HCT116 (cell line): ENCODE results near the gene ENPP5.

Experiments used
- CEBPB ChIP-seq: IDR thresholded peaks from 2 replicates; pipeline ENCODE4 v1.6.1; 2012; ENCODE audit warnings: low read depth
- EZH2 ChIP-seq: fragments of 200-600 bp; sonication (generic); IDR thresholded peaks from 2 replicates; pipeline ENCODE4 v1.6.1; 2017; ENCODE audit warnings: antibody characterized with exemption, mixed run types
- POLR2A ChIP-seq: IDR thresholded peaks from 2 replicates; pipeline ENCODE4 v1.7.0; 2011; ENCODE audit warnings: borderline replicate concordance; ENCODE audit not compliant: insufficient read depth, insufficient read length; ENCODE audit errors: extremely low read depth
- POLR2AphosphoS5 ChIP-seq: IDR thresholded peaks from 2 replicates; pipeline ENCODE4 v1.6.1; 2011; ENCODE audit warnings: mild to moderate bottlenecking, low read depth, low read length, moderate library complexity
- RAD21 ChIP-seq: IDR thresholded peaks from 2 replicates; pipeline ENCODE4 v1.6.1; 2012; ENCODE audit warnings: low read depth, mild to moderate bottlenecking
- YY1 ChIP-seq: IDR thresholded peaks from 2 replicates; pipeline ENCODE4 v1.6.1; 2011; ENCODE audit warnings: low read length, low read depth, moderate library complexity, mild to moderate bottlenecking; ENCODE audit not compliant: insufficient replicate concordance; ENCODE audit errors: extremely low read depth
- TF ChIP-seq, protein P1 (sequence below), 3 experiments: fragments of 200-600 bp in 1 of 3; sonication (generic) in 1 of 3; IDR thresholded peaks in 2 of 3; conservative IDR thresholded peaks in 1 of 3; 2 replicates each; pipeline ENCODE4 v1.5.1; 2012 to 2017; ENCODE audit warnings: low read depth in 2 of 3, low read length in 2 of 3, antibody characterized with exemption in 1 of 3, borderline replicate concordance in 1 of 3, control low read depth in 1 of 3, mild to moderate bottlenecking in 1 of 3, mixed read lengths in 1 of 3, mixed run types in 1 of 3, moderate library complexity in 1 of 3; ENCODE audit not compliant: insufficient read depth in 1 of 3
- TF ChIP-seq, protein P2 (sequence below): IDR thresholded peaks from 2 replicates; pipeline ENCODE4 v1.6.1; 2012; ENCODE audit warnings: low read depth

DNA sequence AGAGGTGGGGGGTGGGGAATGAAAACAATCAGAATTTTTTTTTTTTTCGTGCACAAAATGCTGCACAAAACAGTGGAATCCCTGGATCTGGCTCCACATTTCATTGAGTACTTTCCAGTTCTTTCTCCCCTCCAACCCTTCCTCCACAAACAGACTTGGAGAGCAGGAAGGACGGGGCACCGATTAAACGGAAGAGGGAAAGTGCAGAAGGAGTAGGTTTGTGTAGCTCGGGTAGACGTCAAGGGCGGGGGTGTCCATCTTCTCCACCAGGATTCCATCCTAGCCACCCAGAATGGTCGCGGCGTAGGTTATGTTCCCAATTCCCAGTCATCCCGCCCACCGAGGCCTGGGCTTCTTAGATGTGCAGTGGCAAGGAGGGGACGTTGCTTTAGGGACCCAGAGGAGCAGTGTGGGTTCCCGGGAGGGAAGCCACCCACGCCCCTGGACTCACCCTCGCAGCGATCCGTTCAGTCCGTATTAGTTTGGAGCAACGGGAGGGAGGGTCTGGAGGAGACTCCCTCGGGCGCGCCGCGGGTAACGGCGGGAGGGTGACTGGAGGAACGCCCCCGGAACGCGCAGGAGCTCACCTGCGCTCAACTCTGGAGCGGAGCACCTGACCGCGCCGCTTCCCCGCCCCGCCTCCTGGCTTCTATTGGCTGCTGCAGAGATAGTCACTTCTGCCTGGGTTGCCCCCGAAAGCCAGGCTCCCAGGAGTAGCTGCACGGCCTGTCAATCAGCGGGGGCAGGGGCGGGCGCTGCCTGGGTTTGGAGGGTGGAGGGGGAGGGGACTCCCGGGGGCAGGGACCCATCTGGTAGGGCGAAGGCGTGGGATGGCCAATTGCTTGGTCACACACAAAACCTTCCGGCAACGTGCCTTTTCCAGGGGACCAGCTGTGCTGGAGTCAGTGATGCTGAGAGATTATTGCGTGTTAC is at the start of gene ENPP5:
- TF ChIP-seq YY1 (no peak), EZH2 (no peak), CEBPB (no peak), POLR2A (peak; percentile 66), POLR2AphosphoS5 (peak; percentile 89), RAD21 (no peak)
- TF ChIP-seq, protein P1, sequence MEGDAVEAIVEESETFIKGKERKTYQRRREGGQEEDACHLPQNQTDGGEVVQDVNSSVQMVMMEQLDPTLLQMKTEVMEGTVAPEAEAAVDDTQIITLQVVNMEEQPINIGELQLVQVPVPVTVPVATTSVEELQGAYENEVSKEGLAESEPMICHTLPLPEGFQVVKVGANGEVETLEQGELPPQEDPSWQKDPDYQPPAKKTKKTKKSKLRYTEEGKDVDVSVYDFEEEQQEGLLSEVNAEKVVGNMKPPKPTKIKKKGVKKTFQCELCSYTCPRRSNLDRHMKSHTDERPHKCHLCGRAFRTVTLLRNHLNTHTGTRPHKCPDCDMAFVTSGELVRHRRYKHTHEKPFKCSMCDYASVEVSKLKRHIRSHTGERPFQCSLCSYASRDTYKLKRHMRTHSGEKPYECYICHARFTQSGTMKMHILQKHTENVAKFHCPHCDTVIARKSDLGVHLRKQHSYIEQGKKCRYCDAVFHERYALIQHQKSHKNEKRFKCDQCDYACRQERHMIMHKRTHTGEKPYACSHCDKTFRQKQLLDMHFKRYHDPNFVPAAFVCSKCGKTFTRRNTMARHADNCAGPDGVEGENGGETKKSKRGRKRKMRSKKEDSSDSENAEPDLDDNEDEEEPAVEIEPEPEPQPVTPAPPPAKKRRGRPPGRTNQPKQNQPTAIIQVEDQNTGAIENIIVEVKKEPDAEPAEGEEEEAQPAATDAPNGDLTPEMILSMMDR (IDR thresholded peaks at IDR 0.05 in 2 of 3, conservative IDR thresholded peaks at IDR 0.05 in 1 of 3; ENCODE audit: borderline replicate concordance in 1 of 3, insufficient read depth in 1 of 3, low read depth in 2 of 3, low read length in 2 of 3), result no peak
- TF ChIP-seq, protein P2, sequence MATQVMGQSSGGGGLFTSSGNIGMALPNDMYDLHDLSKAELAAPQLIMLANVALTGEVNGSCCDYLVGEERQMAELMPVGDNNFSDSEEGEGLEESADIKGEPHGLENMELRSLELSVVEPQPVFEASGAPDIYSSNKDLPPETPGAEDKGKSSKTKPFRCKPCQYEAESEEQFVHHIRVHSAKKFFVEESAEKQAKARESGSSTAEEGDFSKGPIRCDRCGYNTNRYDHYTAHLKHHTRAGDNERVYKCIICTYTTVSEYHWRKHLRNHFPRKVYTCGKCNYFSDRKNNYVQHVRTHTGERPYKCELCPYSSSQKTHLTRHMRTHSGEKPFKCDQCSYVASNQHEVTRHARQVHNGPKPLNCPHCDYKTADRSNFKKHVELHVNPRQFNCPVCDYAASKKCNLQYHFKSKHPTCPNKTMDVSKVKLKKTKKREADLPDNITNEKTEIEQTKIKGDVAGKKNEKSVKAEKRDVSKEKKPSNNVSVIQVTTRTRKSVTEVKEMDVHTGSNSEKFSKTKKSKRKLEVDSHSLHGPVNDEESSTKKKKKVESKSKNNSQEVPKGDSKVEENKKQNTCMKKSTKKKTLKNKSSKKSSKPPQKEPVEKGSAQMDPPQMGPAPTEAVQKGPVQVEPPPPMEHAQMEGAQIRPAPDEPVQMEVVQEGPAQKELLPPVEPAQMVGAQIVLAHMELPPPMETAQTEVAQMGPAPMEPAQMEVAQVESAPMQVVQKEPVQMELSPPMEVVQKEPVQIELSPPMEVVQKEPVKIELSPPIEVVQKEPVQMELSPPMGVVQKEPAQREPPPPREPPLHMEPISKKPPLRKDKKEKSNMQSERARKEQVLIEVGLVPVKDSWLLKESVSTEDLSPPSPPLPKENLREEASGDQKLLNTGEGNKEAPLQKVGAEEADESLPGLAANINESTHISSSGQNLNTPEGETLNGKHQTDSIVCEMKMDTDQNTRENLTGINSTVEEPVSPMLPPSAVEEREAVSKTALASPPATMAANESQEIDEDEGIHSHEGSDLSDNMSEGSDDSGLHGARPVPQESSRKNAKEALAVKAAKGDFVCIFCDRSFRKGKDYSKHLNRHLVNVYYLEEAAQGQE, result no peak
